Right renal cortex interstitium (tissue), 3 donors: ENCODE data around the gene GARS1. TPM values are rescaled to one million over a fixed set of nuclear protein-coding genes. Genes with fewer than 3 reads are reported as not detected.
"Not testable (repeated sequence)": the region's sequence is repeated elsewhere in the genome, so short reads cannot be mapped to it uniquely, and the experiment has no call there.

Experiments
- DNase-seq, 3 donors: peaks; one replicate each; pipeline ENCODE4 v3.0.0-alpha.2; 2013; ENCODE audit warnings: low read depth in 3 of 3, low spot score in 2 of 3
- polyA plus RNA-seq, 3 donors: library from polyadenylated mRNA; unstranded; fragments of 120-200 nt; gene quantifications; one replicate each; pipeline ENCODE4 v1.2.1, GENCODE V29; 2013; ENCODE audit not compliant: insufficient read length in 3 of 3

Gene GARS1
- polyA plus RNA-seq, 3 donors: 95.8 to 101 (median 98.7) TPM

GRCh38 chr7:30572212-30572841 is 22.4 kb upstream of the GARS1 start:
- DNase-seq: no peak

GRCh38 chr7:30575910-30576309 is 18.8 kb upstream of the GARS1 start:
- DNase-seq: no peak

DNA sequence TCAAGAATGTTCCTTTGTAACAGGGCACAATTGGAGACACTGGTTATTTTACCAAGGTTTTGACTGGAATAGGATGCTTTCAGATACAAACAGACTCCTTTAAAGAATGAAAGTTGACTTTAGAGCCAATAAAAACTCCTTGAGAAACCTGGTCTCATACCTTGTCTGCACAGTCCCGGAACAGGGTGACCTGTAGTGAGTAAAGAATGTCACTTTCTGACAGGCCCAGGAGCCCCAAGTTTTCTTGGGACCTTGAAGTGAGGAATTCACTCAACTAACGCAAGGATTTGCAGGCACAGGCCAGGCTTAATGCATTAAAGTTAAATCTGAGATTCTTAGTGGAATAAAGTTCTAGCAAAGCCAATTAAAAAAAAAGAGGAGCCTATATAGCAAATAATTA is 11.5 kb upstream of the GARS1 start:
- no peak for DNase-seq

DNA sequence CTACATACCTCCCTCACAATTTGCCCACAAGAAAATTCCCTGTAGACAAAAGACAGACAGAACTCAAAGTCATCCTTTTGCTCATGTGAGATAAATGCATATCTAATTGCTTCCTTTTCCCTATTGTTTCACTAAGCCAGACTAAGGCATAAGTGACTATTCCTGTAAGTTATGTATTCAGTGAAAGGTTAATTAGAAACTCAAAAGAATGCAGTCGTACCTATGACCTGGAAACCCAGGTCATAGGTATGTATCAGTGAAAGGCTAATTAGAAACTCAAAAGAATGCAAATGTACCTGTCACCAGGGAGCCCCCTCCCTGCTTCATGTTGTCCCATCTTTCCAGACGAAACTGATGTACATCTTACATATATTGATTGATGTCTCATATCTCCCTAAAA is 10.3 kb upstream of the GARS1 start:
- DNase-seq: no peak

DNA sequence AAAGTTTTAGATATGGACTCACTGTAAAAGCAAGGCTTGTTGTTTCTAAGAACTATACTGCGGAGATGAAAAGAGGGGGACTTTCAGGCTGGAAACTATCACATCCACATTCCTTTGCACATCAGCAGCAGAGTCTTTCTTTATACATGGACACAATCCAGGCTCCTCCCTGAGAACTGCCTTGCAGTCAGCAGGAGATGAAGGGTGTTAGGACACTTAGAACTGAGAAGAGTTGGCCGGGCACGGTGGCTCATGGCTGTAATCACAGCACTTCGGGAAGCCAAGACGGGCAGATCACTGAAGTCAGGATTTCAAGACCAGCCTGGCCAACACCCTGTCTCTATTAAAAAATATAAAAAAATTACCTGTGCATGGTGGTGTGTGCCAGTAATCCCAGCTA is 9.7 kb upstream of the GARS1 start:
- DNase-seq: no peak

GRCh38 chr7:30585675-30586074 is 9.0 kb upstream of the GARS1 start:
- no peak for DNase-seq

- not testable (repeated sequence) for DNase-seq
These were observed 7.1 kb upstream of the GARS1 start for GRCh38 chr7:30587547-30587946.

GRCh38 chr7:30589111-30589510 is 5.6 kb upstream of the GARS1 start:
- no peak for DNase-seq

GRCh38 chr7:30594048-30594539 is 584 bp upstream of the GARS1 start:
- DNase-seq: peak in 1 of 3 donors; percentile 17

DNA sequence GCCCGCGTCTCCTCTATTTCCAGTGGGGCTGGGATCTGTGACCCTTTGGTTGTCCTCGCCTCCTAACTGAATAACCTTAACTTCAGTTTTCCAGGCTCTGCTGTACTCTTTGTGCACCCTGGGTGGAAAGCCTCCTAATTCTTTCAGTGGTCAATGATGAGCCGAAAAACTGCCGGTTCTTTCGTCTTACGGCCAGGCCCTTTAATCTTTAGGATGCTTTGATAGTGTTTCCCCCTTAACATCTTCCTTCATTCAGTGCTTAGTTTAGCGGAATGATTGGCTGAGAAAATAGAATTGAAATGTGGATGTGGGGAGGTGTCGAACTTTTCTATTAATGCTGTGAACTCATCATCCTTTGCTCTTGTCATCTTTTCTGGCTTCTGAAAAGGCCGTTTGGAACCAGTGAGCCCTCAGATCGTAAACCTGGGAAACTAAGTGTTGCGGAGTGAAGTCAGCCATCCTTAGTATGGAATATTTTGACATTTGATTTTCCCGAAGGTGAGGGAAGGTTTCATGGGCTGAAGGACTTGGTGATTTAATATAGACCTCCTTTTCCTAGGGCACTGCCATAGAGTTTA is 847 bp downstream of the GARS1 start:
- DNase-seq: peak in 1 of 3 donors; percentile 18

- no peak for DNase-seq
These were observed 1.4 kb downstream of the GARS1 start for GRCh38 chr7:30596014-30596641.

DNA sequence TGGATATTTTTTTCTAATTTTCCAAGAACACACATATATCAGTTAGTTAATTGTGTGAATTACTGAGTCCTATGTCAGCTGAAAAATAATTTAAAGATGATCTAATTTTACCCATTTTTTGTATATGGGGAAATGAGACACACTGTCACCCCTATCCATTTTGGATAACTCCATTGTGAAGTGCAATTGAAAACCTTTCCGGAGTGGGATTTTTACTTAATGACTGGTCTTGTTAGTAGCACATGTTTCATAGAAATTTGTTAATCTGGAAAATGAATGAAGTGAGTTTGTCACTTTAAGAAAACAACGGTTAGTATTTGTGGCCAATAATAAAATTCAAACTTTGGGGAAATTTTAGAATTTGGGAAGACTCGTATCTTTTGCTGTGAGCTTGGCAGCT is 2.0 kb downstream of the GARS1 start:
- DNase-seq: no peak

- no peak for DNase-seq
These were observed 3.6 kb downstream of the GARS1 start for GRCh38 chr7:30598121-30598876.

DNA sequence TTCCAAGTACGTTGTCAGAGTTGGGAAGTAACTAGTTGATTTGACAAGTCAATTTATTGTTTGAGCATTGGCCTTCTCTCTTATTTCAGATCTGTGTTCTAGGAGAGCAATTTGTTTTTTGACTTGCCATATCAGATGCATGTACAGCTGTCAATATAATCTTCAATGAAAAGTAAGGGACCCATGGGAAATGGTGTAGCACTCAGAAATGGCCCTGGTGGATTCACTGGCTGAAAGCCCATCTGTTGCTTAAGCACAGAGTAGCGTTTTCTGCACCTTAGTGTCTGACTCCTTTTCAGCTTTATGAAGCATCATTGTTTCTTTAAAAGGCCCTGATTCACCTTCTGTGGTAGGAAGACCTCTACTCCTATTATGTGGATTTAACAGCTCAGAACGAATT is 10.2 kb downstream of the GARS1 start:
- DNase-seq: no peak

DNA sequence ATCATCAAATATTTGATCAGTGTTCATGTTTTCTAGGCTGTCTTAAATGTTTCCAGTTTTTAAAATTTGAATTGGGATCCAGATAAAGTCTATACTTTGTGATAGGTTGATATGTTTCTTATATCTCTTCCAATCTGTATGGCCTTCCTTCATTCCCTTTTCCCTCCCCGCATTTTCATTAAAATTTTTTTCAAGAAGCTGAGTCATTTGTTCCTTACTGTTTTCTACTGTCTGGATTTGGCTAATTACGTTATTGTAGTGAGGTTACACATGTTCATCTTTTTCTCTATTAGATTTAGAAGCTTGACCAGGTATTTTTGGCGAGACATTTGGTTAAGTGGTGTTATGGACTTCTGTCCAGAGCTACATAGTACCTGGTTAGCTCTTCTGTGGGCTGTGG is 11.2 kb downstream of the GARS1 start:
- DNase-seq: no peak

- no peak for DNase-seq
These were observed 18.1 kb downstream of the GARS1 start for GRCh38 chr7:30612658-30613265.

GRCh38 chr7:30613366-30614325 is 19.0 kb downstream of the GARS1 start:
- DNase-seq: no peak

GRCh38 chr7:30616318-30616717 is 21.6 kb downstream of the GARS1 start:
- DNase-seq: no peak

GRCh38 chr7:30617359-30617758 is 22.7 kb downstream of the GARS1 start:
- DNase-seq: no peak
